Measurements from ENCODE around the gene TEX264.
"Not testable (repeated sequence)": the region's sequence is repeated elsewhere in the genome, so short reads cannot be mapped to it uniquely, and the experiment has no call there.

The TEX264 gene

GRCh38 chr3:51722362-51722761, 51.3 kb downstream of the TEX264 start:
- peaks cover 20% of the 10 kb centered on the region for H3K4me1 Mint-ChIP-seq (ENCODE audit: low read depth)

GRCh38 chr3:51727500-51727899, 56.4 kb downstream of the TEX264 start:
- H3K27ac Mint-ChIP-seq, result no peak overlapping the region

More at GRCh38 chr3:51722362-51722761, 51.3 kb downstream of the TEX264 start:
- no peak overlapping the region for H3K27ac Mint-ChIP-seq
- H3K27me3 Mint-ChIP-seq (ENCODE audit: low read depth), result no peaks in the 10 kb centered on the region
- H3K36me3 Mint-ChIP-seq (ENCODE audit: low read depth), result no peaks in the 10 kb centered on the region
- H3K9me3 Mint-ChIP-seq, result no peaks in the 10 kb centered on the region
- H3K4me3 Mint-ChIP-seq, result no peak overlapping the region

GRCh38 chr3:51729042-51729633, 58.1 kb downstream of the TEX264 start:
- no peak overlapping the region for H3K27ac Mint-ChIP-seq
- H3K36me3 Mint-ChIP-seq (ENCODE audit: low read depth), result peaks cover 1% of the 10 kb centered on the region
- H3K4me3 Mint-ChIP-seq, result no peak overlapping the region
- no peaks in the 10 kb centered on the region for H3K9me3 Mint-ChIP-seq
- no peaks in the 10 kb centered on the region for H3K27me3 Mint-ChIP-seq (ENCODE audit: low read depth)
- peaks cover 24% of the 10 kb centered on the region for H3K4me1 Mint-ChIP-seq (ENCODE audit: low read depth)

More at GRCh38 chr3:51727500-51727899, 56.4 kb downstream of the TEX264 start:
- Mint-ChIP-seq H3K4me3 (no peak overlapping the region), H3K4me1 (ENCODE audit: low read depth) (peaks cover 16% of the 10 kb centered on the region), H3K36me3 (ENCODE audit: low read depth) (peaks cover 1% of the 10 kb centered on the region), H3K9me3 (no peaks in the 10 kb centered on the region), H3K27me3 (ENCODE audit: low read depth) (no peaks in the 10 kb centered on the region)

GRCh38 chr3:51733859-51734571, 63.0 kb downstream of the TEX264 start:
- Mint-ChIP-seq H3K27me3 (ENCODE audit: low read depth) (peaks cover 13% of the 10 kb centered on the region), H3K4me3 (peak overlapping the region; percentile 65), H3K36me3 (ENCODE audit: low read depth) (peaks cover 1% of the 10 kb centered on the region), H3K4me1 (ENCODE audit: low read depth) (peaks cover 29% of the 10 kb centered on the region), H3K9me3 (no peaks in the 10 kb centered on the region), H3K27ac (peak overlapping the region; percentile 86)

- peaks cover 25% of the 10 kb centered on the region for H3K4me1 Mint-ChIP-seq (ENCODE audit: low read depth)
- peak overlapping the region; percentile 65 for H3K4me3 Mint-ChIP-seq
These were observed 63.5 kb downstream of the TEX264 start for GRCh38 chr3:51734572-51734907.

GRCh38 chr3:51735039-51735438, 64.0 kb downstream of the TEX264 start:
- no peaks in the 10 kb centered on the region for H3K36me3 Mint-ChIP-seq (ENCODE audit: low read depth)
- no peaks in the 10 kb centered on the region for H3K9me3 Mint-ChIP-seq
- H3K27ac Mint-ChIP-seq, result peak overlapping the region; percentile 86
- H3K4me3 Mint-ChIP-seq, result peak overlapping the region; percentile 22
- peaks cover 18% of the 10 kb centered on the region for H3K27me3 Mint-ChIP-seq (ENCODE audit: low read depth)
- H3K4me1 Mint-ChIP-seq (ENCODE audit: low read depth), result peaks cover 23% of the 10 kb centered on the region

More at GRCh38 chr3:51734572-51734907, 63.5 kb downstream of the TEX264 start:
- Mint-ChIP-seq H3K27me3 (ENCODE audit: low read depth) (peaks cover 18% of the 10 kb centered on the region), H3K27ac (peak overlapping the region; percentile 86), H3K36me3 (ENCODE audit: low read depth) (peaks cover 1% of the 10 kb centered on the region), H3K9me3 (no peaks in the 10 kb centered on the region)

- H3K4me1 Mint-ChIP-seq (ENCODE audit: low read depth), result peaks cover 19% of the 10 kb centered on the region
- no peaks in the 10 kb centered on the region for H3K36me3 Mint-ChIP-seq (ENCODE audit: low read depth)
- no peak overlapping the region for H3K4me3 Mint-ChIP-seq
- H3K9me3 Mint-ChIP-seq, result no peaks in the 10 kb centered on the region
- H3K27me3 Mint-ChIP-seq (ENCODE audit: low read depth), result peaks cover 18% of the 10 kb centered on the region
- no peak overlapping the region for H3K27ac Mint-ChIP-seq
These were observed 64.9 kb downstream of the TEX264 start for GRCh38 chr3:51735950-51736349.

- Mint-ChIP-seq H3K36me3 (ENCODE audit: low read depth) (no peaks in the 10 kb centered on the region), H3K4me1 (ENCODE audit: low read depth) (peaks cover 22% of the 10 kb centered on the region), H3K9me3 (no peaks in the 10 kb centered on the region), H3K27ac (no peak overlapping the region), H3K4me3 (no peak overlapping the region), H3K27me3 (ENCODE audit: low read depth) (peaks cover 18% of the 10 kb centered on the region)
These were observed 68.1 kb downstream of the TEX264 start for GRCh38 chr3:51739110-51739509.

- not testable (repeated sequence) for H3K36me3 Mint-ChIP-seq (ENCODE audit: low read depth); H3K9me3 Mint-ChIP-seq; H3K4me3 Mint-ChIP-seq; H3K27ac Mint-ChIP-seq
- peaks cover 17% of the 10 kb centered on the region for H3K27me3 Mint-ChIP-seq (ENCODE audit: low read depth)
- peaks cover 11% of the 10 kb centered on the region for H3K4me1 Mint-ChIP-seq (ENCODE audit: low read depth)
These were observed 71.3 kb downstream of the TEX264 start for GRCh38 chr3:51742320-51742719.

- H3K27ac Mint-ChIP-seq; H3K4me3 Mint-ChIP-seq; H3K36me3 Mint-ChIP-seq (ENCODE audit: low read depth); H3K9me3 Mint-ChIP-seq: not testable (repeated sequence)
- H3K4me1 Mint-ChIP-seq (ENCODE audit: low read depth), result peaks cover 11% of the 10 kb centered on the region
- peaks cover 12% of the 10 kb centered on the region for H3K27me3 Mint-ChIP-seq (ENCODE audit: low read depth)
These were observed 71.9 kb downstream of the TEX264 start for GRCh38 chr3:51742978-51743377.

GRCh38 chr3:51747840-51748239, 76.8 kb downstream of the TEX264 start:
- H3K9me3 Mint-ChIP-seq, result peaks cover 3% of the 10 kb centered on the region
- H3K27me3 Mint-ChIP-seq (ENCODE audit: low read depth), result no peaks in the 10 kb centered on the region
- H3K36me3 Mint-ChIP-seq (ENCODE audit: low read depth), result no peaks in the 10 kb centered on the region
- peaks cover 22% of the 10 kb centered on the region for H3K4me1 Mint-ChIP-seq (ENCODE audit: low read depth)
- H3K27ac Mint-ChIP-seq, result no peak overlapping the region
- H3K4me3 Mint-ChIP-seq, result no peak overlapping the region

- Mint-ChIP-seq H3K4me3 (no peak overlapping the region), H3K27me3 (ENCODE audit: low read depth) (no peaks in the 10 kb centered on the region), H3K27ac (no peak overlapping the region), H3K4me1 (ENCODE audit: low read depth) (peaks cover 17% of the 10 kb centered on the region), H3K9me3 (peaks cover 3% of the 10 kb centered on the region), H3K36me3 (ENCODE audit: low read depth) (no peaks in the 10 kb centered on the region)
These were observed 77.3 kb downstream of the TEX264 start for GRCh38 chr3:51748327-51748726.

GRCh38 chr3:51750878-51751277, 79.8 kb downstream of the TEX264 start:
- Mint-ChIP-seq H3K27me3 (ENCODE audit: low read depth) (peaks cover 6% of the 10 kb centered on the region), H3K9me3 (peaks cover 9% of the 10 kb centered on the region), H3K4me3 (no peak overlapping the region), H3K27ac (no peak overlapping the region), H3K4me1 (ENCODE audit: low read depth) (peaks cover 15% of the 10 kb centered on the region), H3K36me3 (ENCODE audit: low read depth) (no peaks in the 10 kb centered on the region)

- Mint-ChIP-seq H3K4me1 (ENCODE audit: low read depth) (peaks cover 15% of the 10 kb centered on the region), H3K4me3 (no peak overlapping the region), H3K9me3 (peaks cover 13% of the 10 kb centered on the region), H3K27ac (no peak overlapping the region), H3K36me3 (ENCODE audit: low read depth) (no peaks in the 10 kb centered on the region), H3K27me3 (ENCODE audit: low read depth) (peaks cover 8% of the 10 kb centered on the region)
These were observed 80.2 kb downstream of the TEX264 start for GRCh38 chr3:51751287-51751686.
